HG03378 (cell line): ENCODE results near the gene HADHA.

Experiments
- ATAC-seq: cut with Tn5 transposase; IDR thresholded peaks from one replicate; pipeline ENCODE4 v1.9.1; 2021; ENCODE audit warnings: mild to moderate bottlenecking, moderate library complexity; ENCODE audit not compliant: unreplicated experiment

HADHA gene

DNA sequence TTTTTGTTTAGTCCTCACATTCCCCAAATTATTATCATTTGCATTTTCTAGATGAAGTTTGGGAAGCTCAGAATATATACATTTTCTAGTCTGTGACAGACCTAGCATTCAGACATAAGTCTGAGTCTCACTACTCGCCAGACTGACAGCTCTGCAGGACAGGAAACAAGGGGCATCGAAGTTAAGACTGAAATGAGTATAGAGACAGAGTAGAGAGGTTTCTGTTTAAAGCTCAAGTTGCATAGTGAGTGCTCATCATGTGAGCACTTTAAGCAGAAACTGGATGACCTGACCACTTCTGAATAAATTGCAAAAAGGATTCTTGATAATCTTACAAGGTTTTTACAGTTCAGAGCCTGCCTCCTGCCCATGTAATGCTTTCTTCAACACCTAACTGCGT lies 1.4 kb upstream of the HADHA start:
- ATAC-seq: peak; percentile 57

DNA sequence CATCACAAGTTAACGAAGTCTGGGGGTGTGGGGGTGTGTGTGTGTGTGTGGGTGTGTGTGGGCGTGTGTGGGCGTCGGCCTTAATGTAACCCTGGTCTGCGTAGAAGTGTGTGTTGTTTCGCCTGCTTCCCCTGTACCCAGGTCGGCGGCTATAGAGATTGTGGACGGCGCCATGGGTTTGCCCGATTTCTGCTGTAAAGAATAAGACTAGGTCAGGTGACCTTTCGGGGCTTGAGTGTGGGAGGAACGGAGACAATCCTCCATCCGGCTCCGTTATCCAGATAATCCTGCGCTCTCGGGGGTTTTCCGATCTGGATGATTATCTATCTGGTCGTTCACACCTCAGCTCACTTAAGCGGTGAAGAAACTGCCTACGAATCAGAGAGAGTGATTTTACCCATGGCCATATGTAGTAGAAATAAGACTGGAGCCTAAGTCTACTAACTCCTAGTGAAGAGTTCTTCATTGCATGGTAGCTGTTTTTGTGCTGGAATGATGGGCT lies 850 bp upstream of the HADHA start:
- ATAC-seq: peak; percentile 17

DNA sequence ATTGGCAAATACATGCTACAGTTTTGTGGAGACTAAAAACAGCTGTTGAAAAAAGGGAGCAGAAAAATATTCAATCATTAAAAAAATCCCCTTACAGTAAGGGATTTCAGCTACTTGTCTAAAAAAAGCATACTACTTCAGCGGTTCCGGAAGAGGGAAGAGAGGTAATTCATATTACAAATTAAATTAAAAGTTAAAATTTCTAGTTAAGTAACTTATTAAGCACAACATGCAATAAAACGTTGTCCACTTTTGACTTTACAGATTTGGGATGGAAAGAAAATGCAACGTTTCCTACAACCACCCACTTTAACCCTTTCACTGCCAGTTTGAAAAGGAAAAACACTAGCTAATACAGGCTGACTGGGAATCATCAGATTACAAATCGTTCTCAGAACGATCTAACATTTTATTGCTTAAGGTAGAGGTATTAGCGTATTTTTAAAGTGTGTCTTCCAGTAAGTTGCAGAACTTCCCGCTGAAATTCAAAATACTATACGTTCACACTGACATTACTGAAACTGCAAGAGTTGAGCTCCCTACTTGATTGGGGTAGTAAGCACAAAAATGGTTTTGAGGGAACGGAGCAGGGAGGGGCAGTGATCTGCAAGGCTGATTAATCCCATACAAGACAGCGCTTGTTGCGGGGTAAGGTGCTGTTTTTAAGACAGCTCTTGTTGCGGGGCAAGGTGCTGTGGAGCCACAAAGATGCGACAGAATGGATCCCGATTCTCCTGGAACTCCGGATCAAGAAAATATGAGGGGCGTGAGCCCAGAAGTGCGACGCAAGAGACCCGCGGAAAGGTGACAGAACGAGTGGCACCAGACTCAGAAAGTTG lies 743 bp downstream of the HADHA start:
- no peak for ATAC-seq

DNA sequence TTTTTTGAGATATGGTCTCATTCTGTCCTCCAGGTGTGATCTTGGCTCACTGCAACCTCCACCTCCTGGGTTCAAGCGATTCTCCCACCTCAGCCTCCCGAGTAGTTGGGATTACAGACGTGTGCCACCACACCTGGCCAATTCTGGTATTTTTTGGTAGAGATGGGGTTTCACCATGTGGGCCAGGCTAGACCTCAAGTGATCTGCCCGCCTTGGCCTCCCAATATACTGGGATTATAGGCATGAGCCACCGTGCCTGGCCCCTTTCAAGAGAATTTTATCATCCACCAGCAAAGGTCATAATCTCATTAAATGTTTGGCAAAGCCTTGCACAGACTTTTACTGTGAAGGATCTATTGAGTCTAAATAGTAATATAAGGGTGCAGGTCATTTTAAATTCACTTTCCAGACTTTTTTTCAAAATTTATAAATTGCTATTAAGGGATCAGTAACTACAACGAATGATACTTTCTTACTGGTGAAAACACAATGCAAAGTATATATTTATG lies 2.5 kb downstream of the HADHA start:
- no peak for ATAC-seq

DNA sequence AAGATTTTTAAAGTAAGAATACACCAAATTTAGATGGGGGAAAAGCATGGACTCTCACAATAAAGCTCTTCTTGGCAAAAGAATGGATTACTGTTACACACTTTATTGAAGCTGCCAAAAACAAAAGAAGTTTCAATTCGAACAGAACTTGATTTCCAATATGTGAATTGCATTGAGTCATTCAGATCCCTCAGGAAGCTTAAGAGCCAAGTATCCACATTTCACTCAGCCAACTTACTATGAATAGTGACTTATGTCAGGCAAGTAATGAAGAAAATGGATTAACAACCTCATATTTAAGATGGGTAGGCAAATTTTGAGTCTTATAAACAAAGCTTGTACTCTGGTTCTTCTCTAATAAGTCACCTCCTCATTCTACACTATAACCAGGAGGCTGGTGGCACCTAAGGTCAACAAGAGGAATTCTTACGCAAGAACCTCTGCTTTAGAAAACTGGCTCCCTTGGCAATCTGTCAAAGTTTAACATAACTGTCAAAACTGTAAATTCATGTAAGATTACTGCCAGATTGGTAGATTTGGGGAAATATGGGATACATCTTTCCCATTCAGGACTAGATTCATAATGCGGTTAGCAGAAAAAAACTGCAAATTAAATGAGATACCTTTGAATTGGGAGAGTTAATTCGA lies 6.0 kb downstream of the HADHA start:
- ATAC-seq: no peak

DNA sequence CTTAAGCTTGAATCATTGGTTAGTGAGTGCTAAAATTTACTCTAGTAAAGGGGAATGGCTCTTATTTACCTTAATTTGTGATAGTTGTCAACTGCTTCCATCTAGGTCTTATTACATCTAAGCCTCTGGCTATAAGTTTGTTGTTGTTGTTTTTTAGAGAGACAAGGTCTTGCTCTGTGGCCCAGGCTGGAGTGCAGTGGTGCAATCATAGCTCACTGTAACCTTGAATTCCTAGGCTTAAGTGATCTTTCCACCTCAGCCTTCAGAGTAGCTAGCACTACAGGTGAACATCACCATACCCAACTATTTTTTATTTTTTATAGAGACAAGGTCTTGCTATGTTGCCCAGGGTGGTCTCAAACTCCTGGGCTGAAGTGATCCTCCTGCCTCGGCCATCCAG lies 6.6 kb downstream of the HADHA start:
- no peak for ATAC-seq

DNA sequence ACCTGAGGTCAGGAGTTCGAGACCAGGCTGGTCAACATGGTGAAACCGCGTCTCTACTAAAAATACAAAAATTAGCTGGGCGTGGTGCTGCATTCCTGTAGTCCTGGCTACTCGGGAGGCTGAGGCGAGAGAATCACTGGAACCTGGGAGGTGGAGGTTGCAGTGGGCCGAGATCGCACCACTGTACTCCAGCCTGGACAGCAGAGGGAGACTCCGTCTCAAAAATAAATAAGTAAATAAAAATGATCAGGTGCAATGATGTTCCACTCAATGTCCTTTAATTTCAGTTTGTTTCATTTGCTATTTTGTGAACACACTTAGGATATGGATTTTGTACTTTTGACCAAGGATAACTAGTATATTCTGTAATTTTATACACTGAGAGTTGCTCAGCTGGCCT lies 9.3 kb downstream of the HADHA start:
- ATAC-seq: no peak

DNA sequence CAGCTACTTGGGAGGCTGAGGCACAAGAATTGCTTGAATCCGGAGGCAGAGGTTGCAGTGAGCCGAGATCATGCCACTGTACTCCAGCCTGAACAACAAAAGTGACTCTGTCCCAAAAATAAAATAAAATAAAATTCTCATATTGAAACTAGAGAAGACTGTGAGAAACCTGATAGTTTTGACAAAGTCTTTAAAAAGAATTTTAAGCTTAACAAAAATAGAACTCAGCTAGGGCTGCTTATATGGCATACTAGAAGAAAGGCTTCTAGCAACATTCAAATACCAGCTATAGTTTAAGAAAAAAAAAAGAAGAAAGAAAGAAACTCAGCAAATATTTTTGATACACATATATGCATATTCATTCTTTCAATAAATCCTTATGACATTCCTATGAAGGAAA lies 13.6 kb downstream of the HADHA start:
- ATAC-seq: no peak

DNA sequence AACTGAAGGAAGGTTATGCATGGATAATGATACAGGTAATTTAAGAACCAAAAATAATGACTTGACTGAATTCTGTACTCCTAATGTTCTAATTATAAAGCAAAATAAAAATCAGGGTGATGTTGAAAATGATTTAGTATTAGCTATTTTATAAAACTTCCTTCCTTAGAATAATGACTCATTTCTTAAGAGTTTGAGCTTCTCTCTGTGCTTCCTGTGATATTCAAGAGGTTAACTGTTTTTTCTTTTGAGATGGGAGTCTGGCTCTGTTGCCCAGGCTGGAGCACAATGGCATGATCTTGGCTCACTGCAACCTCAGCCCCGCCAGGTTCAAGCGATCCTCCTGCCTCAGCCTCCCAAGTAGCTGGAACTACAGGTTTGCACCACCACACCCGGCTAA lies 14.8 kb downstream of the HADHA start:
- no peak for ATAC-seq

DNA sequence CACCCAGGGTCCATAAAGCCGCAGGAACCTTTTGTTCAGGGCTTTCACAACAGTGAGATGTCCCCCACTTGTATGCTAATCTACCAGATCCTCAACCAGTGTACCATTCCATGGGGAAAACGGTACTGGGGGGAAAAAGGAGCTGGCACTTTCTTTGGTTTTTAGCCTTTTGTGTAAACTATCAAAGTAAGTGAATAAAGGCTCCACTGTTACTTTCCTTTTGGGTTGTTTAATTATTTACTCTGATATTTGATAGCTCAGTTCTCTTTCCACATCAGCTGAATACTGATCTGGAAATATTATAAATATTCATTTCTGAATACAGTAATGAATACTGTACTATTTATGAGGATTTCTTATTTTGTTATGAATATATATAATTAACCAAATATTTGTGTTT lies 20.3 kb downstream of the HADHA start:
- no peak for ATAC-seq

DNA sequence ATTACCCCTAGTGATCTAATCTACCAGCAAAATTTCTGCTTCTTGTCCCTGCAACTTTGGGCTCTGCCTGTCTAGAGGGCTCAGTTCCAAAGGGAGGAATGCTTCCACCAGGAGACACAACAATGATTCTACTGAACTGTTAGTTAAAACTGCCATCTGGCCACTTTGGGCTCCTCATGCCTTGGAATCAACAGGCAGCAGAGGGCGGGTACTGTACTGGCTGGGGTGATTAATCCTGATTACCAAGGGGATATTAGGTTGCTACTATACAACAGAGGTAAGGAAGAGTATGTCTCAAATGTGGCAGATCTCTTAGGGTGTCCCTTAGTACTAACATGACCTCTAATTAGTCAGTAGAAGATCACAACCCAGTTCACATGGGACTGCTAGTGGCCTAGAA lies 21.4 kb downstream of the HADHA start:
- ATAC-seq: no peak

DNA sequence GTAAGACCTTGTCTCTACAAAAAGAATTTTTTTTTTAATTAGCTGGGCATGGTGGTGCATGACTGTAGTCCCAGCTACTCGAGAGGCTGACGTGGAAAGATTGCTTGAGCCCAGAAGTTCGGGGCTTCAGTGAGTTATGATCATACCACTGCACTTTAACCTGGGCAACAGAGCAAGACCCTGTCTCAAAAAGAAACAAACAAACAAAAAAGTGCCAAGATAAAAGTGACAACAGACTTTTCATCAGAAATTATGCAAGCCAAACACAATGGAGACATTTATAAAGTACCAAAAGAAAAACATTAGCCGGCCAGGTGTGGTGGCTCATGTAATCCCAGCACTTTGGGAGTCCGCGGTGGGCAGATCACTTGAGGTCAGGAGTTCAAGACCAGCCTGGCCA lies 26.7 kb downstream of the HADHA start:
- no peak for ATAC-seq

DNA sequence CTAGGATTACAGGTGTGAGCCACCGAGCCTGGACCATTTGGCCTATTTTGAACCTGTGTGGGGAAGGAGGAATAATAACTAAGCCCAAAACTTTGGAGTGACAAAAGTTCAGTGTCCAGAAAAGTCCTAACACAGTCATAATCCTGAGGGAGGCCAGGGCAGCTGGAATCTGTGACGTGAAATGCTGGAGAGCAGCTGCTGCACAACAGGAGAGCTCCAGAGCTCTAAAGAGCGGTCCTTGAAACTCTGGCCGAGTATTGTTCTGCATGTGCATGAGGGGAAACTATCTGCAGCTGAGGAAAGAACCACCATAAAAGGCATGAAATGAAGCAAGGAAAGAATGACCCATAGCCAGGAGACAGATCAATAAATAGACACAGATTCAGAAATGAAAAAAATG lies 27.8 kb downstream of the HADHA start:
- no peak for ATAC-seq

DNA sequence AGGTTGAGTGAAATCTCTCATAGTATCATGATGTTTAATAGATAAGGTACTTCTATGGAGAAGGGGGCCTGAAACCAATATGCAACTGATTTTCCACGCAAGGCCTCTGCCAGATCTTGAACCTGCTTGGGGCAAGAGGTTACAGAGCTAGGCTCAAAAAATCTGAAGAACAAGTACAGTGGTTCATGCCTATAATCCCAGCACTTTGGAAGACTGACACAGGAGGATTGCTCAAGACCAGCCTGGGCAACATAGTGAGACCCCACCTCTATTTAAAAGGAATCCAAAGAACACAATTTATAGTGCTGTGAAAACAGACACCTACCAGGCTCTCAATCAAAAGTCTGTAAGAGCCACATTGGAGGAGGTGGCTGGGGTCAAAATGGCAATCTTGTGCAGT lies 28.6 kb downstream of the HADHA start:
- no peak for ATAC-seq

DNA sequence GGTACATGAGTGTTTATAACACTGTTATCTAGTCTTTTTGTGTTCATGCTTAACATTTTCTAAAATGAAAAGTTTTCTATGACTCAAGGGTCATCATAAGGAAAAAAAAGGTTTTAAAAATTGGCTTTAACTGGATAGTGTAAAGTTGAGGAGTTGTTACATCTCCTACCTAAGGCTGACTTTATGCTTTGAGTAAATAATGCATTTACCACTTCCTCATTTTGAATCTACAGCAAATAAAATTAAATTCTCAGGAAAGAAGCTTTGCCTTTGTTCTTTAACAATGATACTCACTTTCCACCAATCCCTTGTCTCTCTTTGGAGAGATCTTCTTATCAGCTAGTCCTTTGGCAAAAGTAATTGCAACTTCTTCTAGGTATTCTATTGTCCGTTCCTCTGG lies 29.7 kb downstream of the HADHA start:
- no peak for ATAC-seq

DNA sequence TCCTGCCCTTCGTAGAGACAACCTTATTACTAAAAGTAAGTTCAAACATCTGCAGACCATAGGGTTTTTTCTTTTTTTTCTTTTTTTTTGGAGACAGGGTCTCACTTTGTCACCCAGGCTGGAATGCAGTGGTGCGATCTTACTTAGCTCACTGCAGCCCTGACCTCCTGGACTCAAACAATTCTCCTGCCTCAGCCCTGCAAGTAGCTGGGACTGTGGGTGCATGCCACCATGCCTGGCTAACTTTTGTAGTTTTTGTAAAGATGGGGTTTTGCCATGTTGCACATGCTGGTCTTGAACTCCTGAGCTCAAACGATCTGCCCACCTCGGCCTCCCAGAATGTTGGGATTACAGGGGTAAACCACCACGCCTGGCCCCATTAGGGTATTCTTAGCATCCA lies 32.4 kb downstream of the HADHA start:
- no peak for ATAC-seq

DNA sequence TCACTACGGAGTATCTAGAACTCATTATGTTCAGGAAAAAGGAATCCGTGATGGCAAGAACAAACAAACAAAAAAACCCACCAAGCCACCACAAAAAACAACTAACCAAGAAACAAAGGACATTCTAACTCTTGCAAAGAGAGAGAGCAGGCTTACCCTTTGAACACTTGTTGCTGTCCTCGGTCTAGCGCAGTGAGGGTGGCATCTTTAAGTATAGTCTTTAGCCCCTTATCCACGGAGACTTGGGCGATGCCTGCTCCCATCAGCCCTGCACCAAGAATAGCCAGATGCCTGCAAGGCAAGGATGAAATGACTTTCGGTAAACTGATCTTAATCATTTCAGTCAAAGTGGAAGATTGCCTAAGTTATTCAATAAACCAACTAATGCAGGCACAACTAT lies 40.5 kb downstream of the HADHA start:
- ATAC-seq: no peak

DNA sequence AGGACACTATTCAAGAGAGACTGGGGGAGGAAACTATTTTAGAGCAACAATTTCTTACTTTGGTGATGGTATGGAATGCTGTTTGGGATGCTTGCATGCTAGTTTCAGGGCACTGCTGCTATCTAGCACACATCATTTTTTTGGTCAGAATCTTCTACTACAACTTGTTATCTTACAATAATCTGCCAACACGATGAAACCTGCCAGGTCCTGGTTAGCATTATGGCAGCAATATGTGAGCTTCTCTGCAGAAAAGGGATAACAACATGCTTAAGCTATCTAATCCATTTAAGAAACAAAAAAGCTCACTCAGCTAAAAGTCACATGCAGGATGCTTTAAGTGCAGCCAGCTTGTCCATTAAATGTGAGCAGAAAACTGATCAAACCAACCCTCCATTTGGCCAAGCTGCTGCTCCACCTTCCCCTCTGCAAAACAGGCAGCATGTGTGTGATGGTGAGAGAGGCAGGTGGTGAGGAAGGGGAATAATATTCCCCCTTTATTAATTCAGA lies 41.4 kb downstream of the HADHA start:
- ATAC-seq: no peak

DNA sequence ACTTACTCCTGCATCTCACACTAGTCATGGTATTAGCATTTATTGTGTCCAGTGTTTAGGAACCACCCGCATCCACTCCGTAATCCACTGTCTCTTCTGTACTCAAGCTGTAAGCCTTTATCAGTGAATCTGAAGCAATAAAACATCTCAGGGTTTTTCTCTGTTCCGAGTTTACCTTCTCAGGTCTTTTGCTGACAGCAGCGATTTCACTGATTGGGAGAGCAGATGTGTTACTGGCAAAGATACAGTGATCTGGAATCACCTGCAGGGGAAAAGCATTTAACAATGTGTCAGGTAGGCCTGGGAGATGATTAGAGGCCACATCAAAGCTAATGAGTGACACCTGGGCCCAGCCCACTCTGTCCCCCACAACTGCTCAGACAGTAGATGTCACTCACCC lies 46.9 kb downstream of the HADHA start:
- ATAC-seq: no peak

DNA sequence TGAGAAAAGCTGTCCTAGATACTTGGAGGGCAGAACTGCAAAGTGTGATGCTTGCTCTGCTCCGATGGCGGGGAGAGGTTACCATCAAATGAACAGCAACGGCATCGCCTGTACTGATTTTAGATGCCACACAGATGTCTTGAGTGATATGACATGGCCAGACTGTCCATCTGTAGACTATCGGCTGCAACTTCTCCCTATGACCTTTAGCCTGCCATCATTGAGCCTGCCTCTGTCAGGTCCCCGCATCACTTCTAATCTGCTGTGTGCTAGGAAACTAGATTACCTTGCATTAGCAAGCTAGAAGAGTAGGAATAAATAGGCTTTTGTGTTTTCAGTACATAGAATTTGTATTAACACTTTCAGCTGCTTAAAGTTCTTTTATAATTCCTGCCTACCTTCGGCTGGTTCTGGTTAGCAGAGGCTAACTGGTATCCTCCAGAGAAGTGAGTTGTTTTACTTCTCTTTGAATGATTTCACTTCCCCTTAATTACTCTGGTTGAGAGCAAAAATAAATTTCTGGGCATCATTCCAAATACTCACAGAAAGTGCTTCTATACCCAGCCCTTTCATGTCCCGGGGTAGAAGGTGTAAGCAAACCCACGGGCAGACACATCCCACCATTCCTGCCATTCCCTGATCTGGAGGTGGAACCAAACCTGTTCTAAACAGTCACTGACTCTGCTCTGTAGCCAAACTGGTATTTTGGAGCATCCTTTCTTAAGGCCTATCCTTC lies 47.6 kb downstream of the HADHA start:
- no peak for ATAC-seq
